NCI-H226 (cell line): Measurements from ENCODE around the gene RANBP3L.

Experiments
- DNase-seq: peaks from one replicate; pipeline ENCODE4 v3.0.0-alpha.2; 2015

RANBP3L gene

DNA sequence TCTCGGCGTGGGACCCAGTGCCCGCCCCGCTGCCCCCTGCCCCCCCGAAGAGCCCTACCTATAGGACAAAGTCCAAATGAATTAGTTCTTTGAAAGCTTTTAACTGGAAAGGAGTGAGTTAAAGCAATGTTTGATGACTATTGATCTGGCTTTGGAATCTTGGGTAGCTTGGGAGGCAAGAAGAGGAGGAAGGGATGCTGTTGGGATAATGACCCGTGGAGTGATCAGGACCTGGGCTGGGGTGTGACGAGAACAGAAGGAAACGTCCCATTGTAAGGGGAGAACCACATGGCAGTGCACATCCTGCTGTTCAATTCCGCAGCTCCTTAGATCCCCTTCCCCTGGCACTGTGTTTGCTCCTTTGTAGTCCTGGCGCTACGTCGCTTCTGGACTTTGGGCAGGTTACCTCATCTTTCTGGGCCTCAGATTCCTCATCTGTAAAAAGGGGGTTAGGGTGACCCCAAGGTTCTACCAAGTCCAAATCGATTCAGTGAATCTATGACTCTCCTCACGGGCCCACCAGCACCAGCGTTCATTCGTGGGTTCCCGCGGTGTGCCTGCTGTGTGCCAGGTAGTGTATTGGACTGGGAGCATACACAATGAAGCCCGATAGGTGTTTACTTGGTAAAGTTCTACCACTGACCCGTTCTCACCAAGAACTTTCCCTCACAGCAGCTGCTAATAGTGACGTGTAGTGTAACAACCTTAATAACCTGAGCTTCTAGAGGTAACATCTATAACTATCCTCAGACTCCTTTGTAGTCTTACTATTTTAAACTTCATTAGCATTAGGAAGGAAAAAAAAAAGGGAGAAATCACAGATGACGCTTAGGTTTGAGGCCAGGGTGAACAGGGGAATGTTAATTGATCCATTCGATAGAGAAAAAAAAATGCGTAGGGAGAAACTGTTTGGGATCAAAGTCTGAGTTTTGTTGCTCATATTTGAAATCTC, 58.9 kb downstream of the RANBP3L start:
- DNase-seq = no peak

DNA sequence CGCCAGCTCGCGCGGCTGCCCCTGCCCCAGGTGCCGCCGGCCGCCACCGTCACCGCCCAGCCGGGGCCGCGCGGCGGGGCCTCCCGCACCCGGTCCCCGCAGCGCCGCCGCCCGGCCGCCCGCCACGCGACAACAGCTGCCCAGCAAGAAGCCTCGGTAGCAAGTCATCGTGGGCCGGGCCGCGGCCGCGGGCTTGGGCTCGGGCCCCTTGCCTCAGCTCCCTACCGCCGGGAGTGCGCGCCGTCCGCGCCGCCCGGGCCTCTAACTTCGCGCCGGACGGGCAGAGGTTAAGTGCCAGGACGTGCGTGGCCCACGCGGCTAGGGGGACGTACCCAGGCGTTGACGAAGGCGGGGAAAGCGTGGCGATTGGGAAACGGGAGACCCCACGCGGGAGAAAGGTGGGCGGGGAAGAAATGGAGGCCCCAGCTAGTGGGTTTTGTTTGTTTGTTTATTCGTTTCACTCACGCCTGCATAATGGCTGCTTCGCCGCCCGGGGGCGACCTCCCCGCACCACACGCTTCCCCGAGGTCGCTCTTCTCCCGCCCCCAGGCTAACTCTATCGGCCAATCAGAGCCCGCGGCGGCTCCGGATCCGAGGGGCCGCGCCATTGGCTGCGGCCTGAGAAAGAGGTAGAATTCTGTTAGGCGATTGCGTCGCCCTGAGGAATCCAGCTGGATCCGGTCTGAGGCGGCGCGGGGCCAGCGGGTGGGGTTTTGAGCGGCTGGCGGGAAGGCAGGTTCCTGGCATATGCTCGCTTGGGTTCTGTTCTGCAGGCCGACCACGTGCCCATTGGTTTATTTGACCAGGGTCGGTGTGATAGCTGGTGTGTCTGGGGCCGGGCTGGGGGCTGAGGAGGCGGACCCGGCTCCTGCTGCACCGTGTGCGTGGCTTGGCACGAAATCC, 59.8 kb downstream of the RANBP3L start, which contains the start of gene NADK2:
TSS of gene NADK2 (minus strand) at position 295 of the 903 bp plus-strand sequence. CDS start at position 168, 127 bp downstream.
- peak; percentile 97 for DNase-seq

DNA sequence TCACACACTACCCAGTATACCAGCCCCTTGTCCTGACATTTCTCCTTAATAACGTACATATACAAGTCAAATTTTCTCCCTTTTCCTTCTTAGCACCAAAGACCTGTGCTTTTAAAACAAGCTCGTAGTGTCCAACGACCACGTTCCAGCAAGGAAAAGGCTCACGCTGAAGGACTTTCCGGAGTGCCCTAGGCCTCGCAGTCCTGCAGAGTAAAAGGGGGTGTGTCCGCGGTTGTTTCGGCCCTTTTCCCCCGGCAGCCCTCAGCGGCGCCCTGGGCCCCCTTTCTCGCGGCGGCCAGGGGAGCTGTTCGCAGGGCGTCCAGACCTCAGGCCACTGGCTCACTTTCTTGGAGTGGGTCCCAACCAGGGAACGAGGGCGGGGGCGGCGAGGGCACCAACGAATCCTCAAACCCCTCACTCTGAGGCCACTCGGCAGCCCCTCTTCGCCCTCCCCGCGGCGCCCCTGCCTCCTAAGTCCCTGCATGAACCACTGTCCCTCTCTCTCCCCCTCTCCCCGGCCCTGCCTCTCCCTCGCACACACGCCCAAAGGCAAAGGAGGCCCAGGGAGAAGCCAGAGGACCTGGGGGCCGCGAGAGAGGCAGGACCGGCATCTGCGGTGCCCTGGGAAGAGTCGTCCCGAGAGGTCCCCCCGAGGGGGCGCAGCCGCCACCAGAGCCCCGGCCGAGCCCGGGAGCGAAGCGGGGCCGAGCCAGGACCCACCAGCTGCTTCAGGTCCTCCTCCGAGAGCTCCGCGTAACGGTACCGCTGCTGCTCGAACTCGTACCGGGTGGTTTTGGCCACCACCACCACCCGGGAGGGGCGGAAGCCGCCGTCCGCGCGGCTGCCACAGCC, 60.7 kb downstream of the RANBP3L start:
- DNase-seq = peak; percentile 62

DNA sequence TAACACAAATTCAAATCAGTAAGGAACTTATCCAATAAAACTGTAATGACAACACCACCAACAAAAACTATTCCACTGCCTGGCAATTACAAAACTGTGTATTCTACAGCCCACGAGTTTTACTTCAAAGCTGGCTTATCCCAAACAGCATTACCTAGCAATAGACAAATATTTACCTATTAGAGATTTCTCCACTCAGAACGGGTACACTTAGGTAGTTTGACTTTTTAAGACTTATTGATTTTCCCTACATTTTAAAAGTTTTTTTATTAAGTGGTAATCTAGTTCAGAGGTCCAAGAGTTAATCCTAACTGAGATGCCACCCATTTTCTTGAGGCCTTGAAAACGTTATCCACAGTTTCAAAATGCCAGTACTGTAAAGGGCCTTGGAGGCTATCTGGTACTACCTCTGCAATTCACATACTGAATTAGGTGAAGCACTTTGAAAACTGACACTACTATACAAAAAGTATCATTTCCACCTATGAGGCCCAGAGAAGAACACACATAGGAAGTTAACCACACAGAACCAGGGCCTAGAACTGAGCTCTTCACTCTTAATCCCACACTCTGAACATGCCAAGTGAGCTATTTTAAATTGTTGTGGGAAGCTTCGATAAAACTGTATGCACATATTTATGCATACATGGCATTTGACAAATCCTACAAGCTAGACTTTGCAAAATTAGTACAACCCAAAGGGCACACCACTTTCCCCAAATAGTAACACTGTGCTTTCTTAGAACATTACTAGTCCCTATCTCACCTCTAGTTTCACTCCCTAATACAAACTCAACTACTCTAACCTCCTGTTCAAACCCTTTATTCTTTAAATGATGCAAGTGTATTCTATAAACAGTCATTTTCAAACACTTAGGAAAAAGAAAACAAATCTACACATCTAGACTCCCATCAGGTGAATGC, 62.1 kb downstream of the RANBP3L start:
- DNase-seq = no peak

DNA sequence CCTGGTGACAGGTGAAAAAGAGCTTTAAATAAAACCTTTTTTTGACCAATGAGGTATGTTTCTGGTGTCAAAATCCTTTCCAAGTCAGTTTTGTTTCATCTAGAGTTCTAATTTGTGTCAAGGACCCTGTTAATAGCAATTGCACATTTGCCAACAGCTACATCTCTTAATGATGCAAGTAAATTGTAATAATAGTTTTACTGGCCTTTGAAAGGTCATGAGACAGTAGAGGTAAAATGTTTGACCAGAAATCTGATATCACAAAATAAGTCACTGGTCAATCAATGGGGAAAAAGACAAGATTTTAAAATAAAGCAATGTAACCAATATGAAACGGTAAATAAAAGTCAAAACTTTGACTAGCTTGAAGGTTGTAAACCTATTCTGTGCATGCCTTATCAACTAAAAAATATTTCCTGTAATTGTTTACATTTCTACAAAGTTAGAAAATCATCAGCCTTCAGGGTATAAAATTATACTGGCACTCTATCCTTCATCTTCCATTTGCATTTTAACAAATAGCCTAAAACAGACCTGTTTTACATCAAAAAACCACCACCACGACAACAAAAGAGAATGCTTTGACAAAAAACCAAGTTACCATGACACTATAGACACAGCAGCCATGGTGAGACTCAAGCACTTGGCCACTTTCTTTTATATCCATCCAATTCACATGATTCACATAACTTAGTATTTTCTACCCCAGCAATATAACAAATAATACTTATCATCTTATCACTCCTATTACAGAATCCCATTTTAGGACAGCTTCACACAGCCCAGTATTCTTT, 63.0 kb downstream of the RANBP3L start:
- DNase-seq = no peak

DNA sequence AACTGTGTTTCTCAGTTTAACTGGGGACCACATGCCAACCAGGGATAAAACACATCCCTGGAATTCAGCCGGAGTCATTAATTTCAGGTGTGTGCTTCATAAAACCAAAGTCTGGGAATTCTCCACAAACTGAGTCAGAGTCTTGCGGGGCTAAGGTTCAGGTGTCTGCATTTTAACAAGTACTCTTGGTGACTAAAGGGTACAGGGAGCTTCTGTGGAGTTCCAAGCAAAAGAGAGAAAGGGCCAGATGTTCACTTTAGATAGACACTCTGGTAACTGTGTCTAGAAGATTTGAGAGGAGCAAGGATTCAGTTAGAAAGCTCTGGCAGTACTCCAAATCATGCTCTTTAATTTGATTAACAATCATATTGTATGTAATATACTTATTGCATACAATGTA, 64.0 kb downstream of the RANBP3L start:
- no peak for DNase-seq

DNA sequence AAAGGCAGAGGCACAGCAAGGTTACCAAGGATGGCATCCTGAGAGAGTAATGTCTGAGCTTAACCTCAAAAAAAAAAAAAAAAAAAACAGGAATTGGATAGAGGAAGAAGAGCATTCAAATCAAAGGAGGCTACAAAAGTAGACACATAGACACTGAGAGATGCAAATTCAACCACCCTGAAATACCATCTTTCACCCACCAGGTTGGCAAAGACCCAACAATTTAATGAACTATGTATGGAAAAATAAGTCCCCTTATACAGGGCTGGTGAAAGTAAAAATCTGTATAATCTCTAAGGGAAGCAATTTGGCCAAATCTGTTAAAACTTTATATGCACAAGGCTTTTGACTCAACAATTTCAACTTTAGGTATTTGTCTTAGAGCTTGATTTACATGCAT, 64.9 kb downstream of the RANBP3L start:
- no peak for DNase-seq

DNA sequence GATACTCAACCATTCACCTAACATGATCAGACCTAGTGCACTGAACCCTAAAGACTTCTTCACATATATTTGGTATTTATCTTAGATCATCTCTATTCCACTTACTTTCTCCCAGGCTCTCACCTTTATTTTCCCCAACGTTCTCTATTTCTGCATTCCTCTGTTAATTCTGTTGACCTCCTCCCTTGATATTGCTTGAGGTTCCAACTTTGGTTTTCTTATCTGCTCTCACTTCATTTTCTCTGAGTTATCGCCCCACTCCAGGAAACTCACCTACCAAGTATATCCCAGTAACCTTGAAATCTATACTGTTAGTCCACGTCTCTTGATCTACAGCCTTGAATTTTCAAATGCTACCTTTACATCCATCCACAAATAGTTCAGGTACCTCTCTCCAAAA, 69.2 kb downstream of the RANBP3L start:
- no peak for DNase-seq

DNA sequence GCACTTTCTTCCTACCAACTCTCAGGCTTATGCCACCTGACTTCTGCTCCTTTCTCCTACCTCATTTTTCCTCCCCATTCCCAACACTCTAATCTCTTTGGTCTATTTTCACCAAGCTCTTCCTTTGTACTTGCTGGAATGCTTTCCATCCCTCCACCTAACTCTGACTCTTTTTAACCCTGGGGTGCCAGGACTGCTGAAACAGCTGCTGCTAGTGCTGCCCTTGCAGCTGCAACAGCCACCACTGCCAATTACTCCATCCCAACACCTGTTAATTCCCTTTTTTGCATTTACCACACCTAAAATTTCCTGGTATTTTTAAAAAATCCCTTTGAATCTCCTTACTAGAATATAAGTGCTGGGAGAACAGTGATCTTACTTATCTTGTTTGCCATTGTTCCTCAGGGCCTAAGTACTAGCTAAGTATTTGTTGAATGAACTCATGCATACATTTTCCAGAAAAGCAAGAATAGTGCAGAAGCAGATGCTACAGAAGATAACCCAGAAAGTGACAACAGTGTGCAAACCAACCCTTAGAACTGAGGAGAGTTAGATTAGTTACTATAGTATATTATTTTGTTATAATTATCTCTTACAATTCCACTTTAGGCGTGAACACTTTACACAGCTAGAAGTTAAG, 71.4 kb downstream of the RANBP3L start:
- no peak for DNase-seq

DNA sequence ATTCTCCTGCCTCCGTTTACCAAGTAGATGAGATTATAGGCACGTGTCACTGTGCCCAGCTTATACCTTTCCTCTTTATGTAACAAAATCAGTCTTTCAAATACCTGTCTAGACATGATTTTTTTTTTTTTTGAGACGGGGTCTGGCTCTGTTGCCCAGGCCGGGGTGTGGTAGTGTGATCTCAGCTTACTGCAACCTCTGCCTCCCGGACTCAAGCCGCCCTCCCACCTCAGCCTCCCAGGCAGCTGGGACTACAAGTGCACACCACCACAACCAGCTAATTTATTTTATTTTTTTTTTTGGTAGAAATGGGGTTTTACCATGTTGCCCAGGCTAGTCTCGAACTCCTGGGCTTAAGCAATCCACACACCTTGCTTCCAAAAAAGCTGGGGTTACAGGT, 73.2 kb downstream of the RANBP3L start:
- no peak for DNase-seq

DNA sequence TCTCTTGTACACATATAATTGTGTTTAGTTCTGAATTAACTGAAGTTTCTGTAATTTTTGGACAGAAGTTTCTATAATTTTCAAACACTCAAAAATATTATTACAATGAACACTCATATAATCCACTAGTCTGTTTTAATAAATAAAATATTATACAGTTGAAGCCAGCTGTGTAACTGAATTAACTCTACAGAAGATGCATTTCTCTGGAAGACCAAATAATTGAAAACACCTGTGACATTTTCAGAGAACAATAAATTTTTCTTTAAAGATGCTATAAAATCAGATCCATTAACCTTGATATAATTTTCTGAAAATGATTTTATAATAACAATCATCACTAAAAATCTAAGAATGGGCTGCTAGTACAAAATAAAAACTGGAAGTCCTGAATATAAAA, 74.7 kb downstream of the RANBP3L start:
- DNase-seq = no peak

DNA sequence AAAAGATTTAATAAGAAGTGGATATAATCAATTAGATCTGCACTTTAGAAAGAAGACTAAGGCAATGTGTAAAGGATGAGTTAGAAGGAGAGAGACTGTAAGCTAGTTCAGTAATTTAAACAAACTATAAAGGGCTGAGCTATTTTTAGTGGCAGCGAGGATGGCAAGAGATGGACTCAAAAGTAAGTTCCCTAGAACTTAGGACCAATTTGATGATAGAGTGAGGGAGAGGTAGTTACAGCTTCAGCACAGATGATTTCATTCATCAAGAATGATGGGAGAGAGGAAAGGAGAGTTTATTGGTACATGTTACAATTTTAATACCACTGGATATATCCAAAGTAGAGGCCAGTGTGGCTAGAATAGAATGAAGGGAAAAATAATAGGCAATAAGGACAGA, 79.1 kb downstream of the RANBP3L start:
- DNase-seq = no peak

DNA sequence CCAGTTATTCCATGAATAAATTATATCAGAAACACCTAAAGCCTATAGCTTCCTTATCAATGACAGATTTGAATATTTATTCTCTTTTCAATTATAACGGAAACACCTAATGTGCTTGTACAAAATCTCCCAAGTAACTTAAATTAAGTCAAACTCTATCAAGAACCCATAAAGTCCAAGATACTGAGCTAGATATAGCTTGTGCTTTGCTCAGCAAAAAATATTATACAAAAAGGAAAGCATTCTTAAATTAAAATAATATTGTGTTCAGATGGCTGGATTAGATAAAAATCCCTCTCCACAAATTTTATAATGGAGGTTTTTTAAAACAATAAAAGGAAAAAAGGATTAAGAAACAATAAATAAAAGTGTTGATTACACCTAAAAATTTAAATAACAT, 83.7 kb downstream of the RANBP3L start:
- DNase-seq = no peak

DNA sequence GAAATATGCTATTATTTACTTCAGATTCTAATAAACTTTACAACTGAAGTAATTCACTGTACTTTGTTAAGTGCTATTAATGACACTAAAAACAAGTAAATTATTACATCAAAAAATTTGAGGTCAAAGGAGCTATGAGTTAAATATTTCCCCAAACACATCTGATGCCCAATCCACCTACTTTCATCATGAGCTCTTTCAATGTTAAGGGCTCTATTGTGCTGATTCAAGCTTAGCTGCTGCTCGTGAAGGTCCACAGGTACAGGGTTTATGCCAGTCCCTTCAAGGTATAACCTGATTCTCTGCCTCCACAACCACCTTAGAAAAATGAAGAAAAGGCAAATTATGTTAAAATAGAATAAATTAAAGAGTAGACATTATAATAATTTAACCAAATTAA, 84.1 kb downstream of the RANBP3L start:
- DNase-seq = no peak

DNA sequence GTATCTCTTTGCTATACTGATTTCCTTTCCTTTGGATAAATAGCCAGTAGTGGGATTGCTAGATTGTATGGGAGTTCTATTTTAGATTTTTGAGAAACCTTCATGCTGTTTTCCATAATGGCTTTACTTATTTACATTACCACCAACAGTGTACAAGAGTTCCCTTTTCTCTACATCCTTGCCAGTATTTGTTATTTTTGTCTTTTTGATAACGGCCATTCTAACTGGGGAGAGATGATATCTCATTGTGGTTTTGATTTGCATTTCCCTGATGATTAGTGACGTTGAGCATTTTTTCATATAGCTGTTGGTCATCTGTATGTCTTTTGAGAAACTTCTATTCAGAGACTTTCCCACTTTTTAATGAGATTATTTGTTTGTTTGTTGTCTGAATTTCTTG, 85.8 kb downstream of the RANBP3L start:
- no peak for DNase-seq

DNA sequence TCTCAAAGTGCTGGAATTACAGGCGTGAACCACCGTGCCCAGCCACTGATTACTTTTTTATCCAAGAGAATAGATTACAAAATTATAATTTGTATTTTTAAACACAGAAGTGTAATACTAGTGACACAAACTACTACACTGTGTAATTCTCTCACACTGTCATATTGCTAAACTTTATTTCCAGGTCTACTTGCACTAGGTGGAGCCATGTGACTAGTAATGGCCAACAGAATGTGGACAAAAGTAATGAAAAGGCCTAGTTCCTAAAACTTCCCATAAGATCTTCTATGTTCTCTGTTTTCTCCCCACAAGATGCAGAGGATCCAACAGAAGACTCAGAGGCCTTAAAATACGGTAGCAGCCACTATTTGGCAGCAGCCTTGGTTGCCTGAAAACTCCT, 87.3 kb downstream of the RANBP3L start:
- no peak for DNase-seq

DNA sequence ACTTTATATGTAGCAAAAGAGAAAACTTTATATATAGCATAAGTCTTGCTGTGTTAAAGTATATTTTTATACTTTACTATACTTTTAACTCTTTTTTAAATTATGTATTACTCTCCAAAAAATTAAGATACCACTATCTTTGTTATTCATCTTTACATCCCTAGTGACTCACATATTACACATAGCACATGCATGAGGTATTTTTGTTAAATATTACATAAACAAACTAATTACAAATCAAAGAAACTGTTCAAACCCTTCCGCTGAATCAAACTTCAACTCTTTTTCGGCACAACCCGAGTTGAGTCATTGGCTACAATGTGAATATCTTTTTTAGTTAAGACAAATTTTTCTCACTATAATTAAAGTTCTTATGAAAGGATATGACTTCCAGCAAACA, 92.0 kb downstream of the RANBP3L start:
- DNase-seq = no peak

DNA sequence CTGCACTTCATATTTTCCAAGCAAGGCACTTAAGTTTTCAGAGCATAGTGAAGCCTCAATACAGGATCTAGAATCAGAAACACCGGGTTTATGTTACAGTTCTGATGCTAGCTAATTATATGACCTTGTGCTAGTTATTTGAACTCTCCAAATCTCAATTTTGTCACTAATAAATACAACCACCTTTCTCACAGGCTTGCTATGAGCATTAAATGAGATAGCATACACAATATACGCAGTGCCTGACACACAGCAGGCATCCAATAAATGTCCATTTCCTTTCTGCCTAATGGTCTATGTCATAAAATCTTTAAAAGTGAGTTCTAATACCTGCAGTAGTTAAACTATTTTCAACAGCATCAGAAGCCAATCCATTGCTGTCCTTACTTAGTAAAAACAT, 92.9 kb downstream of the RANBP3L start:
- no peak for DNase-seq

DNA sequence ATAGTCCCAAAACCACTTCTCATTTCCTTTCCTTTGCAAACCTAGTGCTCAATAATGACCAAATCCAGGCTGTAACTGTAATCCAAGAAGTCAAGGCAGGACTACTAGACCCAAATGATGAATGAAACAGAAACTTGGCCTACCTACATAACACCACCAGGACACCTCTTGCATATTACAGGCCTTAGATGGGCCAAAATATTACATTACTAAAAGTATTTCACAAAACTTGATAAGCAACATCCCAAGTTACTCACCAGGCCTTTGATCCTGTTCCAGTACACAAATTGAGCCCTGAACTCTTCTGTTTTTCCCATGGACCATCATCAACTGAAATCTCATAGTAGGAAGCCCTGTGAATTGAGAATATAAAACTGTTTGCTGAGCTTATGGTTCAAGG, 94.8 kb downstream of the RANBP3L start:
- DNase-seq = peak; percentile 40

DNA sequence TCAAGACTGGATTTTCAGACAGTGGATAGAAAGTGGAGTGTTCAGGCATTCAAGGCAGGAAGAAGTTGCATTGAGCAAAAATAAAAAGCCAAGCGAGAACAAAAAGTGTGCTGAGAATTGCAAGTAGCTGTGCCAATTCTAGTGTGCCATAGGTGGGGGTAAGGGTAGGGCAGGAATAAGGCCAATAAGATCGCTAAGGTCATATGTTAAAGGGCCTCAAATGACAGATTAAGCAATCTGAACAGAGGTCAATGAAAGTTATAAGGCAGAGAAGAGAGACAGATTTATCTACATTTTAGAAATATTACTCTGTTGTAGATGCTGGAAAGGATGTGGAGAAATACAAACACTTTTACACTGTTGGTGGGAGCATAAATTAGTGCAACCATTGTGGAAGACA, 96.4 kb downstream of the RANBP3L start:
- DNase-seq = no peak
